Glutamatergic neuron (in vitro differentiated cells): Measurements from ENCODE around the gene PLEKHA7. TPM values are rescaled to one million over a fixed set of nuclear protein-coding genes. Genes with fewer than 3 reads are reported as not detected.

ENCODE experiments used
- DNase-seq: peaks from one replicate; pipeline ENCODE4 v3.0.0; 2022
- H3K27ac Mint-ChIP-seq: one replicate; pipeline ENCODE4 v1.8.0; 2020; ENCODE audit warnings: mild to moderate bottlenecking, mixed read lengths, inconsistent platforms; ENCODE audit not compliant: unreplicated experiment
- H3K27me3 Mint-ChIP-seq: one replicate; pipeline ENCODE4 v1.8.0; 2020; ENCODE audit warnings: mild to moderate bottlenecking, moderate library complexity, mixed read lengths, inconsistent platforms; ENCODE audit not compliant: unreplicated experiment
- H3K36me3 Mint-ChIP-seq: one replicate; pipeline ENCODE4 v1.8.0; 2020; ENCODE audit warnings: mild to moderate bottlenecking, mixed read lengths, inconsistent platforms; ENCODE audit not compliant: unreplicated experiment
- H3K4me1 Mint-ChIP-seq: one replicate; pipeline ENCODE4 v1.8.0; 2020; ENCODE audit warnings: mild to moderate bottlenecking, low read depth, mixed read lengths, inconsistent platforms; ENCODE audit not compliant: unreplicated experiment
- H3K4me3 Mint-ChIP-seq: one replicate; pipeline ENCODE4 v1.8.0; 2020; ENCODE audit warnings: mild to moderate bottlenecking, mixed read lengths, inconsistent platforms; ENCODE audit not compliant: unreplicated experiment
- H3K9me3 Mint-ChIP-seq: one replicate; pipeline ENCODE4 v1.8.0; 2020; ENCODE audit warnings: mild to moderate bottlenecking, moderate library complexity, mixed read lengths, inconsistent platforms; ENCODE audit not compliant: unreplicated experiment
- CTCF ChIP-seq: fragments of 200-600 bp; sonication (generic); IDR thresholded peaks from one replicate; pipeline ENCODE4 v1.5.0; 2021; ENCODE audit not compliant: partially characterized antibody, unreplicated experiment
- total RNA-seq: library from RNA; stranded (reverse); fragmentation: NEBNext Ultra II Directional; extraction: Animal tissue kit (Norgen Biotek cat#: 25700); gene quantifications from one replicate; pipeline ENCODE4 v1.2.1, GENCODE V29; 2021; ENCODE audit not compliant: unreplicated experiment

Gene PLEKHA7
- total RNA-seq, 1 donor from 2014 or later = 5.7 TPM

GRCh38 chr11:16796311-16796710, 217.9 kb downstream of the PLEKHA7 start:
- Mint-ChIP-seq H3K27ac (no peak overlapping the region), H3K4me1 (no peaks in the 10 kb centered on the region), H3K36me3 (no peaks in the 10 kb centered on the region), H3K27me3 (peaks cover 4% of the 10 kb centered on the region), H3K4me3 (no peak overlapping the region), H3K9me3 (peaks cover 2% of the 10 kb centered on the region)
- DNase-seq = no peak
- no peak for TF ChIP-seq CTCF

- H3K27me3 Mint-ChIP-seq = peaks cover 4% of the 10 kb centered on the region
- TF ChIP-seq CTCF = no peak
- H3K4me3 Mint-ChIP-seq = no peak overlapping the region
- peaks cover 2% of the 10 kb centered on the region for H3K9me3 Mint-ChIP-seq
- DNase-seq = no peak
- H3K36me3 Mint-ChIP-seq = no peaks in the 10 kb centered on the region
- H3K4me1 Mint-ChIP-seq = no peaks in the 10 kb centered on the region
- H3K27ac Mint-ChIP-seq = no peak overlapping the region
These were observed 219.1 kb downstream of the PLEKHA7 start for GRCh38 chr11:16795146-16795545.

GRCh38 chr11:16794047-16794818, 220.0 kb downstream of the PLEKHA7 start:
- no peaks in the 10 kb centered on the region for H3K36me3 Mint-ChIP-seq
- no peak for TF ChIP-seq CTCF
- no peak overlapping the region for H3K27ac Mint-ChIP-seq
- DNase-seq = no peak
- peaks cover 7% of the 10 kb centered on the region for H3K27me3 Mint-ChIP-seq
- no peaks in the 10 kb centered on the region for H3K9me3 Mint-ChIP-seq
- H3K4me3 Mint-ChIP-seq = no peak overlapping the region
- no peaks in the 10 kb centered on the region for H3K4me1 Mint-ChIP-seq

GRCh38 chr11:16793511-16793910, 220.7 kb downstream of the PLEKHA7 start:
- no peaks in the 10 kb centered on the region for H3K36me3 Mint-ChIP-seq
- no peak for TF ChIP-seq CTCF
- peaks cover 7% of the 10 kb centered on the region for H3K27me3 Mint-ChIP-seq
- no peaks in the 10 kb centered on the region for H3K9me3 Mint-ChIP-seq
- peaks cover 1% of the 10 kb centered on the region for H3K4me1 Mint-ChIP-seq
- no peak overlapping the region for H3K27ac Mint-ChIP-seq
- no peak overlapping the region for H3K4me3 Mint-ChIP-seq
- no peak for DNase-seq

- DNase-seq = no peak
- TF ChIP-seq CTCF = no peak
- Mint-ChIP-seq H3K4me1 (peaks cover 1% of the 10 kb centered on the region), H3K27ac (no peak overlapping the region), H3K4me3 (no peak overlapping the region), H3K36me3 (no peaks in the 10 kb centered on the region), H3K9me3 (no peaks in the 10 kb centered on the region), H3K27me3 (peaks cover 7% of the 10 kb centered on the region)
These were observed 221.2 kb downstream of the PLEKHA7 start for GRCh38 chr11:16793009-16793408.
